Mucosa of descending colon (tissue), 3 donors: ENCODE measurements around the gene TBC1D23. TPM values are rescaled to one million over a fixed set of nuclear protein-coding genes. Genes with fewer than 3 reads are reported as not detected.
"Not testable (repeated sequence)": the region's sequence is repeated elsewhere in the genome, so short reads cannot be mapped to it uniquely, and the experiment has no call there.

ENCODE experiments used
- ATAC-seq: fragments of 200-7000 bp; cut with Tn5 transposase; one replicate; pipeline ENCODE4 v1.9.1; 2020; ENCODE audit warnings: mild to moderate bottlenecking, moderate library complexity
- DNase-seq, 3 donors: peaks; one replicate each; pipeline ENCODE4 v3.0.0-alpha.2; 2020
- H3K36me3 ChIP-seq: fragments of 200-600 bp; one replicate; pipeline ENCODE4 v1.8.0; 2021; ENCODE audit warnings: low read depth, mild to moderate bottlenecking
- H3K4me1 ChIP-seq: fragments of 200-600 bp; one replicate; pipeline ENCODE4 v1.8.0; 2021; ENCODE audit warnings: low read depth, mild to moderate bottlenecking
- H3K4me3 ChIP-seq: fragments of 200-600 bp; one replicate; pipeline ENCODE4 v1.8.0; 2021; ENCODE audit warnings: mild to moderate bottlenecking
- H3K9me3 ChIP-seq: fragments of 200-600 bp; one replicate; pipeline ENCODE4 v1.8.0; 2021; ENCODE audit warnings: mild to moderate bottlenecking
- intact Hi-C, 2 donors: fragments of 100-400 bp; cut with DNase I in 1 of 2; cut with micrococcal nuclease in 1 of 2; formaldehyde crosslinking; loops; one replicate each; pipeline versions ENCODE4 v1.11.0 to v1.11.1; 2022; cut with DNase I, micrococcal nuclease
- total RNA-seq, 3 donors: library from RNA; stranded (reverse); fragmentation: NEBNext Ultra II Directional in 2 of 3; extraction: Animal tissue kit (Norgen Biotek cat#: 25700) in 2 of 3; gene quantifications; one replicate each; pipeline versions ENCODE4 v1.2.1 to v1.2.4, GENCODE V29; 2021 to 2023
- TF ChIP-seq, protein P1 (sequence below): fragments of 200-600 bp; IDR thresholded peaks from one replicate; pipeline ENCODE4 v1.8.0; 2022; ENCODE audit warnings: antibody characterized with exemption, mild to moderate bottlenecking
- donor health status: DM: no; HTN: no; CAD: no; lungs with moderate emphysema.
- donor health status: DM: no; HTN: no; CAD: no.
- donor health status: DM: no; HTN: yes; CAD: no.

The TBC1D23 gene
- total RNA-seq, 3 donors from 2014 or later, result 43.5 to 45.6 (median 44.0) TPM

DNA sequence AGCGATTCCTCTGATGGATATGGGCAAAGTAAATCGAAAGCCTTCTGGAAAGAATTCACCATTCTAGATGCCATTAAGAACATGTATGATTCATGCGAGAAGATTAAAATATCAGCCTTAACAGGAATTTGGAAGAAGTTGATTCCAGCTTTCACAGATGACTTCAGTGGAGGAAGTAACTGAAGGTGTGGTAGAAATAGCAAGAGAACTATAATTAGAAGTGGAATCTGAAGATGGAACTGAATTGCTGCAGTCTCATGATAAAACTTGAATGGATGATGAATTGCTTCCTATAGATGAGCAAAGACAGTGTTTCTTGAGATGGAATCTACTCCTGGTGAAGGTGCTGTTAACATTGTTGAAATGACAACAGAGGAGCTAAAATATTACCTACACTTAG, 30.1 kb upstream of the TBC1D23 start:
- TF ChIP-seq, protein P1, sequence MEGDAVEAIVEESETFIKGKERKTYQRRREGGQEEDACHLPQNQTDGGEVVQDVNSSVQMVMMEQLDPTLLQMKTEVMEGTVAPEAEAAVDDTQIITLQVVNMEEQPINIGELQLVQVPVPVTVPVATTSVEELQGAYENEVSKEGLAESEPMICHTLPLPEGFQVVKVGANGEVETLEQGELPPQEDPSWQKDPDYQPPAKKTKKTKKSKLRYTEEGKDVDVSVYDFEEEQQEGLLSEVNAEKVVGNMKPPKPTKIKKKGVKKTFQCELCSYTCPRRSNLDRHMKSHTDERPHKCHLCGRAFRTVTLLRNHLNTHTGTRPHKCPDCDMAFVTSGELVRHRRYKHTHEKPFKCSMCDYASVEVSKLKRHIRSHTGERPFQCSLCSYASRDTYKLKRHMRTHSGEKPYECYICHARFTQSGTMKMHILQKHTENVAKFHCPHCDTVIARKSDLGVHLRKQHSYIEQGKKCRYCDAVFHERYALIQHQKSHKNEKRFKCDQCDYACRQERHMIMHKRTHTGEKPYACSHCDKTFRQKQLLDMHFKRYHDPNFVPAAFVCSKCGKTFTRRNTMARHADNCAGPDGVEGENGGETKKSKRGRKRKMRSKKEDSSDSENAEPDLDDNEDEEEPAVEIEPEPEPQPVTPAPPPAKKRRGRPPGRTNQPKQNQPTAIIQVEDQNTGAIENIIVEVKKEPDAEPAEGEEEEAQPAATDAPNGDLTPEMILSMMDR, result no peak
- intact Hi-C loops, result no loop called here
- no peaks in the 10 kb centered on the region for H3K4me1 ChIP-seq
- H3K36me3 ChIP-seq, result no peaks in the 10 kb centered on the region
- ATAC-seq, result no peak
- no peak for DNase-seq
- no peak overlapping the region for H3K4me3 ChIP-seq
- no peaks in the 10 kb centered on the region for H3K9me3 ChIP-seq

DNA sequence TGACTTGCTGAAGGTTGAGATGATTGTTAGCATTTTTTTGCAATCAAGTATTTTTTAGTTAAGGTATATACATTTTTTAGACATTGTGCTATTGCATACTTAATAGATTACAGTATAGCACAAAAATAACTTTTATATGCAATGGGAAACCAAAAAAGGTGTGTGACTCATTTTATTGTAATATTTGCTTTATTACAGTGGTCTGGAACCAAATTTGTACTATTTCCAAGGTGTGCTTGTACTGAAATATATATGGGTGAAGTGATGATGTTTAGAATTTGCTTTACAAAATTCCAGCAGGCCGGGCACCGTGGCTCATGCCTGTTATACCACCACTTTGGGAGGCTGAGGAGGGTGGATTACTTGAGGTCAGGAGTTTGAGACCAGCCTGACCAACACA, 29.1 kb upstream of the TBC1D23 start:
- no peaks in the 10 kb centered on the region for H3K36me3 ChIP-seq
- no peak overlapping the region for H3K4me3 ChIP-seq
- no peak for DNase-seq
- H3K4me1 ChIP-seq, result no peaks in the 10 kb centered on the region
- TF ChIP-seq, protein P1, result no peak
- no peaks in the 10 kb centered on the region for H3K9me3 ChIP-seq
- intact Hi-C loops, result no loop called here
- no peak for ATAC-seq

DNA sequence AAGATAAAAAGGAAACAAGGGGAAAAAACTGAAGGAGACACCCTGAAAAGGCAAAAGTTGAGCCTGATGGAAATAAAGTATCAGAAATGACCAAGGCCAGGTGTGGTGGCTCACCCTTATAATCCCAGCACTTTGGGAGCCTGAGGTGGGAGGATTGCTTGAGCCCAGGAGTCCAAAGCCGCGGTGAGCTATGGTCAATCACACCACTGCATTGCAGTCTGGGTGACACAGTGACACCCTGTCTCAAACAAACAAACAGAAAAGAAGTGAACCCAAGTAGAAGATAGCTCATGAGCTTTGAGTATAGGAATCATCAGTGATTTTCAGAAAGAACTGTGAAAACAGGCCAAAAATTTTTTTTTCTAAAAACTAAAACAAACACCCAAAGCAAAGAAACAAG, 26.4 kb upstream of the TBC1D23 start:
- no peak overlapping the region for H3K4me3 ChIP-seq
- ATAC-seq, result no peak
- H3K4me1 ChIP-seq, result no peaks in the 10 kb centered on the region
- intact Hi-C loops, result no loop called here
- no peak for DNase-seq
- TF ChIP-seq, protein P1, result no peak
- peaks cover 13% of the 10 kb centered on the region for H3K9me3 ChIP-seq
- H3K36me3 ChIP-seq, result no peaks in the 10 kb centered on the region

DNA sequence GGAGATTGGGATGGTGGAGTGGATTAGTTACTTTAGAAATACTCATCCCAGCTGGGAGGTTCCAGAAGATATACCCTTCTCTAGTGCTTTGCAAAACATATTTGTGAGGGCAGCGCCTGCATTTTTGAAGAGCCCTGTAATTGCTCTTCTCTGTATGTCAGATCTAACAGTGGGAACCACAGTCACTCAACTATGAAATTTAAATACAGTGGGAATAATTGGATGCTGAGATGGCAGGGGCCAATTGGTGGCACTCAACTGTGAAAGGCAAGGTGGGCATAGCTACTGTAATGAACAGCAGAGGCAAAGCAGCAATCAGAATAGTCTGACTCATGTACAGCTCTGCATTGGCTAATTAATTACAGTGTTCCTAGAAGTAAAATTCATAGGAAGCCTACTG, 22.2 kb upstream of the TBC1D23 start:
- ATAC-seq (no peak), DNase-seq (no peak)
- intact Hi-C loops, result no loop called here
- H3K9me3 ChIP-seq, result peaks cover 13% of the 10 kb centered on the region
- TF ChIP-seq, protein P1, result no peak
- H3K36me3 ChIP-seq, result no peaks in the 10 kb centered on the region
- no peaks in the 10 kb centered on the region for H3K4me1 ChIP-seq
- H3K4me3 ChIP-seq, result no peak overlapping the region

DNA sequence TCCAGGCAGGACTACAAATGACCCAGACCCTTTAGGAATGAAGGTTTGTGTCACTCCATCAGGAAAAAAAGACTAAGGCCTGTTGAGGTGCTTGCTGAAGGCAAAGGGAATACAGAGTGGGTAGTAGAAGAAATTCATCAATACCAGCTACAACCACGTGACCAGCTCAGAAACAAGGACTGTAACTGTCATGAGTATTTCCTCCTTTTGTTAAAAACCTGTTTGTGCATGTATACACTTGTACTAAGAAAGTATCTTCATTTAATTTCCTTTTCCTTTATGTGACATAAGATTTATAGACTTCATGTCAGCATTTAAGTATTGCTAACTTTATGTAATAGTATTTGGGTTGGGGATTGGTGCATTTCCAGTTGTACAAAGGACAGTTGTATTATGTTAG, 18.3 kb upstream of the TBC1D23 start:
- ATAC-seq, DNase-seq, H3K36me3 ChIP-seq, H3K4me3 ChIP-seq, intact Hi-C loops, H3K4me1 ChIP-seq: not testable (repeated sequence)
- H3K9me3 ChIP-seq, result peaks cover 13% of the 10 kb centered on the region

DNA sequence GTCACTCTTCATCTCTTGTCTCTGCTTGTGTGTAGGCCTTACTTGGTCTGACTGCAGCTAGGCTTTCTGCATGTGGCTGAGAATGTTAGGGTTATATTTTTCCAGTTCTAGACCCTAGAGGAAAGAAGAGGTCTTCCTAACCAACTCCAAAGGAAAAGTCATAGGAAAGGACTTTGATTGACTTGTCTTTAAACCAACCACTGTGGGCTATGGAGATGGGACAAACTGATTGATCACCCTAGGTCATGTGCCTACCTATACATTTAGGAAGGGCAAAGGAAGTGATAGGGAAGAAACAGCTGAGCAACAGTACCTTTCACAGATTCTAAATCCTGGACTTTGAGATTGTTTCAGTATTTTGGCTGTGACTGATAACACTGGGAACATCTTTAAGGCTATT, 16.5 kb upstream of the TBC1D23 start:
- Histone ChIP-seq H3K36me3 (no peaks in the 10 kb centered on the region), H3K4me1 (no peaks in the 10 kb centered on the region), H3K4me3 (no peak overlapping the region), H3K9me3 (no peaks in the 10 kb centered on the region)
- DNase-seq (no peak), ATAC-seq (no peak)
- intact Hi-C loops, result no loop called here
- TF ChIP-seq, protein P1, result no peak
